Measurements from ENCODE around the gene ADCY10.
A peak's percentile ranks its signal among the peaks of the same experiment; 100 is the strongest.
"Not testable (repeated sequence)": the region's sequence is repeated elsewhere in the genome, so short reads cannot be mapped to it uniquely, and the experiment has no call there.

Gene ADCY10

GRCh38 chr1:167808104-167808503, 105.8 kb downstream of the ADCY10 start:
- DNase-seq = no peak

- not testable (repeated sequence) for DNase-seq
Measured at GRCh38 chr1:167806676-167807075, 107.3 kb downstream of the ADCY10 start.

- DNase-seq = not testable (repeated sequence)
Measured at GRCh38 chr1:167806235-167806634, 107.7 kb downstream of the ADCY10 start.

- DNase-seq = peak; percentile 55
Measured at GRCh38 chr1:167805041-167805556, 108.8 kb downstream of the ADCY10 start.

- DNase-seq = peak; percentile 95
Measured at GRCh38 chr1:167803358-167804207, 110.4 kb downstream of the ADCY10 start.

- no peak for DNase-seq
Measured at GRCh38 chr1:167802235-167802634, 111.7 kb downstream of the ADCY10 start.

- no peak for DNase-seq
Measured at GRCh38 chr1:167800251-167800650, 113.7 kb downstream of the ADCY10 start.

- no peak for DNase-seq
Measured at GRCh38 chr1:167799747-167800146, 114.2 kb downstream of the ADCY10 start.

GRCh38 chr1:167798952-167799351, 115.0 kb downstream of the ADCY10 start:
- no peak for DNase-seq

- peak; percentile 20 for DNase-seq
Measured at GRCh38 chr1:167797015-167797414, 116.9 kb downstream of the ADCY10 start.

GRCh38 chr1:167795810-167796740, 117.9 kb downstream of the ADCY10 start:
- DNase-seq = no peak

- no peak for DNase-seq
Measured at GRCh38 chr1:167794043-167794442, 119.9 kb downstream of the ADCY10 start.

- no peak for DNase-seq
Measured at GRCh38 chr1:167792188-167792565, 121.8 kb downstream of the ADCY10 start.

GRCh38 chr1:167791281-167792187, 122.4 kb downstream of the ADCY10 start:
- no peak for DNase-seq

GRCh38 chr1:167790117-167790516, 123.8 kb downstream of the ADCY10 start:
- DNase-seq = no peak

GRCh38 chr1:167789501-167789900, 124.4 kb downstream of the ADCY10 start:
- no peak for DNase-seq

GRCh38 chr1:167786502-167786901, 127.4 kb downstream of the ADCY10 start:
- DNase-seq = no peak

GRCh38 chr1:167784876-167785550, 128.9 kb downstream of the ADCY10 start:
- DNase-seq = peak; percentile 23

GRCh38 chr1:167782946-167783345, 131.0 kb downstream of the ADCY10 start:
- DNase-seq = no peak

- DNase-seq = no peak
Measured at GRCh38 chr1:167781558-167781957, 132.4 kb downstream of the ADCY10 start.

GRCh38 chr1:167777269-167777650, 136.7 kb downstream of the ADCY10 start:
- no peak for DNase-seq

Measured in activated CD4-positive, alpha-beta T cell treated with anti-CD3 and anti-CD28 coated beads, Interleukin-10, Interleukin-2, amounts not matched to agents 100 ng/mL and 50 ng/mL, durations not matched to agents 16 hours and 8 hours (primary cell).